ENCODE measurements around the gene OCA2.

- TF ChIP-seq CTCF (conservative IDR thresholded peaks at IDR 0.05; ENCODE audit: low read length) (no peak), EZH2phosphoT487 (IDR thresholded peaks at IDR 0.05; ENCODE audit: borderline replicate concordance) (no peak)
These were observed 109.7 kb downstream of the OCA2 start for GRCh38 chr15:27989427-27989826.

All from Loucy (cell line).